Measurements from ENCODE around the gene UGDH.

Gene UGDH

DNA sequence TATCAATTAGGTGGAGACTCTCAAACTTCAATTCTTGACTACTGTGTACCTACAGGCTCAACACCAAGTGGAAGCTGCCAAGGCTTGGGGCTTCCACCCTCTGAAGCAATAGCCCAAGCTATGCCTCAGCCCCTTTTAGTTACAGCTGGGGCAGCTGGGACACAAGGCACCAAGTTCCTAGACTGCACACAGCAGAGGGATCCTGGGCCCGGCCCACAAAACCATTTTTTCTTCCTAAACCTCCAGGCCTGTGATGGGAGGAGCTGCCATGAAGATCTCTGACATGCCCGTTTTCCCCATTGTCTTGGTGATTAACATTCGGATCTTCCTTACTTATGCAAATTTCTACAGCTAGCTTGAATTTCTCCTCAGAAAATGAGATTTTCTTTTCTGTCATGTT, 3.4 kb upstream of the UGDH start:
- no peak for DNase-seq (ENCODE audit: low read depth)
- no peak overlapping the region for H3K4me3 ChIP-seq (ENCODE audit: low read length)
- TF ChIP-seq, protein P1, sequence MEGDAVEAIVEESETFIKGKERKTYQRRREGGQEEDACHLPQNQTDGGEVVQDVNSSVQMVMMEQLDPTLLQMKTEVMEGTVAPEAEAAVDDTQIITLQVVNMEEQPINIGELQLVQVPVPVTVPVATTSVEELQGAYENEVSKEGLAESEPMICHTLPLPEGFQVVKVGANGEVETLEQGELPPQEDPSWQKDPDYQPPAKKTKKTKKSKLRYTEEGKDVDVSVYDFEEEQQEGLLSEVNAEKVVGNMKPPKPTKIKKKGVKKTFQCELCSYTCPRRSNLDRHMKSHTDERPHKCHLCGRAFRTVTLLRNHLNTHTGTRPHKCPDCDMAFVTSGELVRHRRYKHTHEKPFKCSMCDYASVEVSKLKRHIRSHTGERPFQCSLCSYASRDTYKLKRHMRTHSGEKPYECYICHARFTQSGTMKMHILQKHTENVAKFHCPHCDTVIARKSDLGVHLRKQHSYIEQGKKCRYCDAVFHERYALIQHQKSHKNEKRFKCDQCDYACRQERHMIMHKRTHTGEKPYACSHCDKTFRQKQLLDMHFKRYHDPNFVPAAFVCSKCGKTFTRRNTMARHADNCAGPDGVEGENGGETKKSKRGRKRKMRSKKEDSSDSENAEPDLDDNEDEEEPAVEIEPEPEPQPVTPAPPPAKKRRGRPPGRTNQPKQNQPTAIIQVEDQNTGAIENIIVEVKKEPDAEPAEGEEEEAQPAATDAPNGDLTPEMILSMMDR (IDR thresholded peaks at IDR 0.05; ENCODE audit: insufficient read depth, low read depth, low read length, missing control alignments), result no peak

DNA sequence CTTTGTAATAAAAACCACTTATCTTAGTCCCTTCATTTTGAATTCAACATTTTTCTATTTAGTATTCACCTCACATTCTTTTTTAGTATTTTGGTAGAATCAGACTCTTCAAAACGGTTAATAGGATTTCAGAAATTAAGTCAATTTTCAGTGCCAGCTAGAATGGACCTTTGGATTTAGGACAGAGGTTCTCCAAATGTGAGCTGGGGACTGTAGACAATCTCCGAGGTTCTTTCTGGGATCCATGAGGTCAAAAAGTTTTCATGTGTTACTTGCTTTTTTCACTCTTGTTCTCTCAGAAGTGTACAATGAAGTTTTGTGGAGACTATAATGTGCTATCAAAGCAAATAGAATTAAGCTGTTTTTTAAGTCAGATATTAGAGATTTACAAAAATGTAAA, 2.3 kb upstream of the UGDH start:
- TF ChIP-seq, protein P1 (IDR thresholded peaks at IDR 0.05; ENCODE audit: insufficient read depth, low read depth, low read length, missing control alignments), result no peak
- DNase-seq (ENCODE audit: low read depth), result no peak

GRCh38 chr4:39528061-39528465, 824 bp upstream of the UGDH start:
- H3K4me3 ChIP-seq (ENCODE audit: low read length), result peak overlapping the region; percentile 89
- TF ChIP-seq, protein P1 (IDR thresholded peaks at IDR 0.05; ENCODE audit: insufficient read depth, low read depth, low read length, missing control alignments), result no peak
- no peak for DNase-seq (ENCODE audit: low read depth)

More for the DNA sequence above, 2.3 kb upstream of the UGDH start:
- H3K4me3 ChIP-seq (ENCODE audit: low read length), result no peak overlapping the region

DNA sequence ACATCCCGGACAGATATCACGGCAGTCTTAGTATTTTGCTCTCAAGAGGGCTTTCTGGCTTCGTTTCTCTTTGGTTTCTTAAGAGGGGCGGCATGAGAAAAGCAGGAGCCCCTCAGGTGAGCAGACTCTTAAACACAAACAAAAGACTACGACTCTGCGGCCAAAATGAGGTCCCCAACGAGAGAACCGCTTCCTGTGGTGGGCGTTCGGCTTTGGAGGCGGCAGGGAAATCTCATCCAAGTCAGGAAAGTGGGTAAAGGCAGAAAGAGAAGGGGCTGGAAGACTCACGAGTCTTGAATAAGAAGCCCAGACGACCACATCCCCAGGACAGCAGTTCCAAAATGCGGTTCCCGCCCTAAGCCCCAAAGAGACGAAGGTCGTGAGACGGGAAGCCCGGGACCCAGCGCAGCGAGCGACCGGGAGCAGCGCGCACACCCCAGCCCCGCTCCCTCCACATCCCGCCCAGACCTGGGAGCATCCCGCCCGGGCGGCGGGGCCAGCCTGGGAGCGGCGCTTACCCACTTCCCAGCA, 409 bp downstream of the UGDH start:
- no peak for DNase-seq (ENCODE audit: low read depth)
- TF ChIP-seq, protein P1 (IDR thresholded peaks at IDR 0.05; ENCODE audit: insufficient read depth, low read depth, low read length, missing control alignments), result no peak
- H3K4me3 ChIP-seq (ENCODE audit: low read length), result peak overlapping the region; percentile 89

DNA sequence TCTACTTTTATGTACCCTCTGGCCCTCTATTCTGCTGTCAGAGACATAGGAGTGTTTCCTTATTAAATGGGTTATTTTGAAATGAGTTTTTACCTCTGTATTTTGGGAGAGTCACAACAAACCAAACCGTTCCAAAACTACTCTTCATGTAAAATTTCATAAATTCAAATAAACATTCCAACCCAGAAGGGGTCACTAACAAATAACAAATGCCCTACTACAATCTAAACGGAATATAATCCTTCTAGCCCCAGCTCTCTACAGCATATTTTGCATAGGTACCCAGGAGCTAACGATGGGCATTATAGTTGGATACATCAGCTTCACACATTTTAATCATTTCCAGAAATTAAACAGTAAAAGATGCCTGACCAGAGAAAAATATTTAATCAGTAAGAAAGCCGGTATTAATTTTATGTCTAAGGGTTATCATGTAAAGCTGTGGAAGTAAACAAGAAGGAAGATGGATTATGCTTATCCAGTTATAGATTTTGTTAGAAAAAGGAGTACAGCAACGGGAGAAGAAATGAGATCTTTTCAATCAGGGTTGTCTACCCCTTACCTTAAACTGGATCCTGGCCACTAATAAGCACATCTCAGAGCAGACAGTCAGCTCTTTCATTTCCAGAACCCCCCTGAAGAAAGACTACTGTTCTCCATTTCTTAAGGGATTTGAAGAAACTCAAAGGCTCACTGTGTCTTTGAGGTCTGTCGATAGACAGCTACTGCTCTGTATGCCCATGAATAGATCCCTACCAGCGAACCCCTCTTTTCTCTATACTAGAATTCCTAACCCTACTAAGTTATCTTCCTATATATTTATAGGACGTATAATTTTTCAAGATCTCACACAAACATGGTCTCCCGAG, 1.2 kb downstream of the UGDH start:
- no peak for DNase-seq (ENCODE audit: low read depth)
- TF ChIP-seq, protein P1 (IDR thresholded peaks at IDR 0.05; ENCODE audit: insufficient read depth, low read depth, low read length, missing control alignments), result no peak
- peak overlapping the region; percentile 89 for H3K4me3 ChIP-seq (ENCODE audit: low read length)

DNA sequence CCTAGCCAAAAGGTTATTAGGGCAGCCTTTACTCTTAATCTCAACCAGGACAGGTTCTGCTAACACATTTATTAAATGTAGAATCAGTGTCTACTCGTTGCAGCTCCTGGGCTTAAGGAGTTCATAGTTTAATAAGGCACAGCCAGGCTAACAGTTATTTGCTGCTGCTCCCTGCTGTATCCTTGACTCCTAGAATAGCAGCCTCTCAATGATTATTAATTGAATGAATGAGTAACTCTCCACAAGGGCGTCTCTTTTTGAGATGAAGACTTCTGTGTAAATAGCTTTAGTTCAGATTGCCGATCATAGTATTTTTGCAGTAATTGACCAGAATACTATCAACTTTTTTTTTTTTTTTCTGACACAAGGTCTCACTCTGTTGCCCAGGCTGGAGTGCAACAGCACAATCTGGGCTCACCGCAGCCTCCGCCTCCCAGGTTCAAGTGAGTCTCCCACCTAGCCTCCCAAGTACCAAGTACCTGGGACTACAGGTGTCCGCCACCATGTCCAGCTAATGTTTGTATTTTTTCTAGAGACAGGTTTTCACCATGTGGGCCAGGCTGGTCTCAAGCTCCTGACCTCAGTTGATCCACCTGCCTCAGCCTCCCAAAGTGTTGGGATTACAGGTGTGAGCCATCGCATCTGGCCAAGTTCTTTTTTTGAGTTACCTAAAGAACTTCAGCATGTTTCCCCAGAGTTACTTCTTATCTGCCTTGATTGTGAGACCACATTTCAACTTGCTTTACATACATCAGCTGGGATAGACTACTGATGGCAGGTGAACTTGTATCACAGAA, 2.9 kb downstream of the UGDH start:
- no peak for DNase-seq (ENCODE audit: low read depth)
- H3K4me3 ChIP-seq (ENCODE audit: low read length), result no peak overlapping the region
- TF ChIP-seq, protein P1 (IDR thresholded peaks at IDR 0.05; ENCODE audit: insufficient read depth, low read depth, low read length, missing control alignments), result no peak
